Measurements from ENCODE around the gene AMMECR1L.
"Not testable (repeated sequence)": the region's sequence is repeated elsewhere in the genome, so short reads cannot be mapped to it uniquely, and the experiment has no call there.

AMMECR1L gene

GRCh38 chr2:127913808-127914457, 28.2 kb upstream of the AMMECR1L start:
- no peak for TF ChIP-seq CTCF (IDR thresholded peaks at IDR 0.05; ENCODE audit: low read depth, low read length, missing control alignments)
- H3K4me3 ChIP-seq (ENCODE audit: low read depth, low read length) = no peak overlapping the region
- in situ Hi-C loops (cut with HindIII; ENCODE audit: low sequenced_read_pairs) = no loop called here
- DNase-seq (ENCODE audit: low read depth) = no peak

GRCh38 chr2:127911737-127912136, 26.0 kb upstream of the AMMECR1L start:
- no peak for DNase-seq (ENCODE audit: low read depth)
- H3K4me3 ChIP-seq (ENCODE audit: low read depth, low read length) = no peak overlapping the region
- TF ChIP-seq CTCF (IDR thresholded peaks at IDR 0.05; ENCODE audit: low read depth, low read length, missing control alignments) = no peak
- in situ Hi-C loops (cut with HindIII; ENCODE audit: low sequenced_read_pairs) = no loop called here

GRCh38 chr2:127910415-127910814, 24.7 kb upstream of the AMMECR1L start:
- no peak for TF ChIP-seq CTCF (IDR thresholded peaks at IDR 0.05; ENCODE audit: low read depth, low read length, missing control alignments)
- in situ Hi-C loops (cut with HindIII; ENCODE audit: low sequenced_read_pairs) = no loop called here
- no peak for DNase-seq (ENCODE audit: low read depth)
- H3K4me3 ChIP-seq (ENCODE audit: low read depth, low read length) = no peak overlapping the region

- DNase-seq (ENCODE audit: low read depth) = no peak
- no peak overlapping the region for H3K4me3 ChIP-seq (ENCODE audit: low read depth, low read length)
- in situ Hi-C loops (cut with HindIII; ENCODE audit: low sequenced_read_pairs) = no loop called here
- no peak for TF ChIP-seq CTCF (IDR thresholded peaks at IDR 0.05; ENCODE audit: low read depth, low read length, missing control alignments)
These were observed 23.3 kb upstream of the AMMECR1L start for GRCh38 chr2:127909019-127909418.

- DNase-seq (ENCODE audit: low read depth); H3K4me3 ChIP-seq (ENCODE audit: low read depth, low read length); in situ Hi-C loops (cut with HindIII; ENCODE audit: low sequenced_read_pairs): not testable (repeated sequence)
These were observed 22.1 kb upstream of the AMMECR1L start for GRCh38 chr2:127907733-127908400.

- H3K4me3 ChIP-seq (ENCODE audit: low read depth, low read length) = no peak overlapping the region
- no peak for TF ChIP-seq CTCF (IDR thresholded peaks at IDR 0.05; ENCODE audit: low read depth, low read length, missing control alignments)
- in situ Hi-C loops (cut with HindIII; ENCODE audit: low sequenced_read_pairs) = no loop called here
- DNase-seq (ENCODE audit: low read depth) = no peak
These were observed 20.6 kb upstream of the AMMECR1L start for GRCh38 chr2:127906206-127906926.

Data from astrocyte of the cerebellum (primary cell).